ENCODE data around the gene TECTA. TPM values are rescaled to one million over a fixed set of nuclear protein-coding genes. Genes with fewer than 3 reads are reported as not detected.

Gene TECTA
- total RNA-seq, 2 donors from 2014 or later, result under 0.01 to 5.9 TPM

DNA sequence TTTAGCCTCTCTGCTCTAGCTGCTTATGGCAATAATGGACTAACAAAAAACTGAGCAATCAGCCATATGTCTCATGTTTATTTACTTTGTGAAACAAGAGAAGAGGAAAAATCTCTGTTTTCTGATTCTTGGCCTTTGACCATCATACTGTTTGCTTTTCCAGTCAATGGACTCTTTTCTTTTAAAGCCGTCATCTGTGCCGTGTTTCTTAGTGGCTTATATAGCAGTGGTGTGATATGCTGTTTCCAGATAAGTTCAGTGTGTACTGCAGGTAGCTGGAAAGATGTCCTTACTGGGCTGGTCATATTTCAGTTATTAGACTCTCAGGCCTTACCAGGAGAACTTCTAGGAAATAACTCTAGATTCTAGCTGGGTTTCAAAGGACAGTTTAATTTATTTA, 33.6 kb upstream of the TECTA start:
- DNase-seq, result peak in 1 of 4 donors; percentile 36
- intact Hi-C loops (cut with DNase I), result no loop called here
- no peak overlapping the region for H3K27ac ChIP-seq
- no peak overlapping the region for H3K4me3 ChIP-seq
- no peaks in the 10 kb centered on the region for H3K27me3 ChIP-seq
- 15% methylated on average over 2 of the region's 2 CpGs for WGBS, 2 donors
- H3K4me1 ChIP-seq, result peaks cover 34% of the 10 kb centered on the region
- H3K36me3 ChIP-seq (replicated peaks in 1 of 2; ENCODE audit: insufficient read depth in 1 of 2, low read depth in 2 of 2), result no peaks in the 10 kb centered on the region
- TF ChIP-seq, protein P1, sequence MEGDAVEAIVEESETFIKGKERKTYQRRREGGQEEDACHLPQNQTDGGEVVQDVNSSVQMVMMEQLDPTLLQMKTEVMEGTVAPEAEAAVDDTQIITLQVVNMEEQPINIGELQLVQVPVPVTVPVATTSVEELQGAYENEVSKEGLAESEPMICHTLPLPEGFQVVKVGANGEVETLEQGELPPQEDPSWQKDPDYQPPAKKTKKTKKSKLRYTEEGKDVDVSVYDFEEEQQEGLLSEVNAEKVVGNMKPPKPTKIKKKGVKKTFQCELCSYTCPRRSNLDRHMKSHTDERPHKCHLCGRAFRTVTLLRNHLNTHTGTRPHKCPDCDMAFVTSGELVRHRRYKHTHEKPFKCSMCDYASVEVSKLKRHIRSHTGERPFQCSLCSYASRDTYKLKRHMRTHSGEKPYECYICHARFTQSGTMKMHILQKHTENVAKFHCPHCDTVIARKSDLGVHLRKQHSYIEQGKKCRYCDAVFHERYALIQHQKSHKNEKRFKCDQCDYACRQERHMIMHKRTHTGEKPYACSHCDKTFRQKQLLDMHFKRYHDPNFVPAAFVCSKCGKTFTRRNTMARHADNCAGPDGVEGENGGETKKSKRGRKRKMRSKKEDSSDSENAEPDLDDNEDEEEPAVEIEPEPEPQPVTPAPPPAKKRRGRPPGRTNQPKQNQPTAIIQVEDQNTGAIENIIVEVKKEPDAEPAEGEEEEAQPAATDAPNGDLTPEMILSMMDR (IDR thresholded peaks at IDR 0.05), result no peak
- peak in 2 of 3 donors; percentile 16 to 36 for TF ChIP-seq POLR2A (IDR thresholded peaks at IDR 0.05)
- no peaks in the 10 kb centered on the region for H3K9me3 ChIP-seq
- ATAC-seq, result peak; percentile 78

GRCh38 chr11:121067962-121068647, 32.9 kb upstream of the TECTA start:
- H3K27ac ChIP-seq, result no peak overlapping the region

DNA sequence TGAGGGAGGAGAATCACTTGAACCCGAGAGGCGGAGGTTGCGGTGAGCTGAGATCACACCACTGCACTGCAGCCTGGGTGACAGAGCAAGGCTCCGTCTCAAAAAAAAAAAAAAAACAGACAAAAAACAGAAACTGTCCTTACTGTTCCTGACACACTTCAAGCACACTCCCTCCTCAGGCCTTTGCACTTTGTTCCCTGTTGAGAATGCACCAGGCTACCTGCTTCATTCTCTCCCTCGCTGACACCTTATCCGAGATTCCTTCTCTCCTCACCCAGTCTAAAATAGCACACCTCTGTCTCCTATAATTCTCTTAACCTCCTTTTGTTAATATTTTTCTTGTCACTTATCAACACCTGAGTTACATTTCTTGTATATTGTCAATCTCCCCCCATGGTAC, 32.3 kb upstream of the TECTA start:
- Histone ChIP-seq H3K4me1 (peaks cover 34% of the 10 kb centered on the region), H3K27ac (no peak overlapping the region), H3K36me3 (replicated peaks in 1 of 2; ENCODE audit: insufficient read depth in 1 of 2, low read depth in 2 of 2) (no peaks in the 10 kb centered on the region), H3K9me3 (no peaks in the 10 kb centered on the region), H3K4me3 (no peak overlapping the region), H3K27me3 (no peaks in the 10 kb centered on the region)
- ATAC-seq (no peak), DNase-seq (no peak)
- intact Hi-C loops (cut with DNase I), result no loop called here
- 96 to 97% methylated on average over 6 of the region's 6 CpGs for WGBS, 2 donors
- TF ChIP-seq POLR2A (IDR thresholded peaks at IDR 0.05), result no peak
- TF ChIP-seq, protein P1 (IDR thresholded peaks at IDR 0.05), result no peak

More at GRCh38 chr11:121067962-121068647, 32.9 kb upstream of the TECTA start:
- no peaks in the 10 kb centered on the region for H3K36me3 ChIP-seq (replicated peaks in 1 of 2; ENCODE audit: insufficient read depth in 1 of 2, low read depth in 2 of 2)
- WGBS, 2 donors, result 90 to 91% methylated on average over 6 of the region's 6 CpGs
- no peak overlapping the region for H3K4me3 ChIP-seq
- no peak for TF ChIP-seq POLR2A (IDR thresholded peaks at IDR 0.05)
- TF ChIP-seq, protein P1 (IDR thresholded peaks at IDR 0.05), result no peak
- no peaks in the 10 kb centered on the region for H3K27me3 ChIP-seq
- intact Hi-C loops (cut with DNase I), result no loop called here
- H3K4me1 ChIP-seq, result peaks cover 34% of the 10 kb centered on the region
- DNase-seq (no peak), ATAC-seq (no peak)
- H3K9me3 ChIP-seq, result no peaks in the 10 kb centered on the region

DNA sequence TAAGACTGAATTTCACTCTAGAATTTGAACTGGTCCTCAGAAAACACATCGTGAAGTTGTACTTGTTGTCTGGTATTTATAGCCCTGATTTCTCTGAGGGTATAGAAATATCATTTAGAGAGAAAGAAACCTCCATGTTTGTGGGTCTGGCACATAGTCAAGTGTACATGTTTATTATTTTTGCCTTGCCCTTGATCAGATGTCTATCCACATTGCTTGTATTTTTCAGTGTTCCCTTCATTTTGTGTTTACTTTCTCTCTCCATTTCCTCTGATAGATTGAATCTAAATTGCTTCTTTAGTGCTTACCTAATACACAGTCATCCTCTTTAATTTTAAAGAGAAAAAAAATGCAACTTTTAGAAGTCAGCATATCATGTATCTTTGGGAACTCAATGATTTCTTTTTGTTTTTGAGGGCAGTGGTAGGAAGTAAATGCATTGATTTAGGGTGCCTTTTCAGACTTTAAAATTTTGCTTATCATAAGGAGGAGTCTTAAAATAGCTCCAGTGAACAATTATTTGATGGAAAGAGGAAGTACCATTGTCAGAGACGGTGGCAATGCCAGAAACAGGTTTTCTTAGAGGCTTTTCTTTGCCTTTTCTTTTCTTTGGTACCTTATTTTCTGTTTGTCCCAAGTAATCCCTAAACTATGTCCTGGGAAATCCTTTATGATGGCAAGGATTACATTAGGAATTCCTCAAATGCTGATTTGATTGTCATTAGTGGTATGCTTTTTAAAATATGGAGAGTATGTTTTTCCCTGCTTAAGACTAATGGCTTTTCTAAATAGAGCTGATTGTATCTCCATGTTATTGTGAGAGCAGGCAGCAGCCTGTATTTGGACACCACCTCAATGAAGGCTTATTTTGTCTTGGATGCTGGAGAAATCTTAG, 29.8 kb upstream of the TECTA start:
- Histone ChIP-seq H3K27ac (peak overlapping the region in 1 of 4 donors; percentile 37), H3K4me3 (no peak overlapping the region), H3K27me3 (no peaks in the 10 kb centered on the region), H3K36me3 (replicated peaks in 1 of 2; ENCODE audit: insufficient read depth in 1 of 2, low read depth in 2 of 2) (no peaks in the 10 kb centered on the region), H3K4me1 (peaks cover 26% of the 10 kb centered on the region), H3K9me3 (no peaks in the 10 kb centered on the region)
- 76 to 86% methylated on average over 2 of the region's 2 CpGs for WGBS, 2 donors
- ATAC-seq, result no peak
- no peak for DNase-seq
- intact Hi-C loops (cut with DNase I), result no loop called here
- TF ChIP-seq POLR2A (IDR thresholded peaks at IDR 0.05), result no peak
- TF ChIP-seq, protein P1 (IDR thresholded peaks at IDR 0.05), result no peak
